HEK293 (cell line): ENCODE data around the gene PLD3.

Source experiments
- CTCF ChIA-PET: fragments of 350-600 bp; formaldehyde crosslinking; extraction: SDS; loops from one replicate; lab custom pipeline; 2021; ENCODE audit warnings: antibody characterized with exemption; lab: Yijun Ruan, JAX
- POLR2A ChIA-PET: fragments of 300-600 bp; formaldehyde crosslinking; extraction: SDS; loops from one replicate; lab custom pipeline; 2020; ENCODE audit warnings: antibody characterized with exemption, inconsistent platforms; lab: Yijun Ruan, JAX
- H3K27ac ChIP-seq: fragments of 200-500 bp; sonication (Bioruptor generic); 2 replicates; pipeline ENCODE4 v1.5.1; 2014; ENCODE audit warnings: low read depth, low read length, control low read depth, inconsistent platforms; ENCODE audit errors: extremely low read depth
- H3K36me3 ChIP-seq, 2 experiments: fragments of 200-500 bp in 1 of 2; sonication (Bioruptor generic) in 1 of 2; 1 replicate in 1 of 2; 2 replicates in 1 of 2; pipeline ENCODE4 v1.5.1; 2014 to 2017; ENCODE audit warnings: inconsistent platforms in 2 of 2, low read length in 2 of 2; ENCODE audit not compliant: control insufficient read depth in 2 of 2, insufficient read depth in 1 of 2
- H3K4me1 ChIP-seq: fragments of 200-500 bp; sonication (Bioruptor generic); 2 replicates; pipeline ENCODE4 v1.5.1; 2014; ENCODE audit warnings: mild to moderate bottlenecking, low read length, inconsistent platforms; ENCODE audit not compliant: control insufficient read depth, insufficient read depth
- H3K4me3 ChIP-seq: 2 replicates; pipeline ENCODE4 v1.5.1; 2011; ENCODE audit warnings: low read depth, mild to moderate bottlenecking, control low read depth, low read length, moderate library complexity
- H3K9me3 ChIP-seq: fragments of 200-500 bp; sonication (Bioruptor generic); 2 replicates; pipeline ENCODE4 v1.5.1; 2014; ENCODE audit warnings: low read depth, low read length, inconsistent platforms; ENCODE audit not compliant: control insufficient read depth, insufficient read depth
- AEBP2 ChIP-seq: fragments of 450-650 bp; formaldehyde crosslinking; IDR thresholded peaks from 2 replicates; pipeline ENCODE4 v1.5.1; 2016; ENCODE audit warnings: missing biosample characterization, missing genetic modification characterization, borderline replicate concordance
- GLIS2 ChIP-seq: fragments of 450-650 bp; formaldehyde crosslinking; IDR thresholded peaks from 2 replicates; pipeline ENCODE4 v1.5.1; 2016; ENCODE audit warnings: missing biosample characterization, missing genetic modification characterization
- MYNN ChIP-seq: fragments of 450-650 bp; formaldehyde crosslinking; IDR thresholded peaks from 2 replicates; pipeline ENCODE4 v1.5.1; 2016; ENCODE audit warnings: missing biosample characterization, missing genetic modification characterization, borderline replicate concordance
- PBX3 ChIP-seq: sonication (generic); formaldehyde crosslinking; IDR thresholded peaks from 2 replicates; pipeline ENCODE4 v1.8.1; 2022; ENCODE audit warnings: mild to moderate bottlenecking, moderate library complexity, missing genetic modification reagents
- PRDM1 ChIP-seq: fragments of 450-650 bp; formaldehyde crosslinking; IDR thresholded peaks from 2 replicates; pipeline ENCODE4; 2016; ENCODE audit warnings: missing biosample characterization, missing genetic modification characterization
- SCRT1 ChIP-seq: fragments of 450-650 bp; formaldehyde crosslinking; IDR thresholded peaks from 2 replicates; pipeline ENCODE4 v1.5.1; 2016; ENCODE audit warnings: missing biosample characterization, missing genetic modification characterization, borderline replicate concordance
- SETDB1 ChIP-seq: IDR thresholded peaks from one replicate; pipeline ENCODE4 v1.6.1; 2017; ENCODE audit warnings: mild to moderate bottlenecking, low read length, moderate library complexity, mixed read lengths; ENCODE audit not compliant: insufficient read length
- SP2 ChIP-seq: fragments of 450-650 bp; formaldehyde crosslinking; IDR thresholded peaks from 2 replicates; pipeline ENCODE4 v1.5.1; 2016; ENCODE audit warnings: missing biosample characterization, missing genetic modification characterization
- YY2 ChIP-seq: fragments of 450-650 bp; formaldehyde crosslinking; IDR thresholded peaks from 2 replicates; pipeline ENCODE4 v1.5.1; 2016; ENCODE audit warnings: missing biosample characterization, missing genetic modification characterization
- ZBTB26 ChIP-seq: fragments of 450-650 bp; formaldehyde crosslinking; optimal IDR thresholded peaks from 2 replicates; pipeline ENCODE3; 2016; ENCODE audit warnings: missing biosample characterization, mild to moderate bottlenecking, missing genetic modification characterization
- ZIC2 ChIP-seq: fragments of 450-650 bp; formaldehyde crosslinking; IDR thresholded peaks from 2 replicates; pipeline ENCODE4 v1.5.1; 2016; ENCODE audit warnings: missing biosample characterization, missing genetic modification characterization
- ZNF114 ChIP-seq: fragments of 450-650 bp; formaldehyde crosslinking; IDR thresholded peaks from 2 replicates; pipeline ENCODE4 v1.5.0; 2017; ENCODE audit warnings: missing biosample characterization, missing genetic modification characterization
- ZNF138 ChIP-seq: fragments of 450-650 bp; formaldehyde crosslinking; IDR thresholded peaks from 2 replicates; pipeline ENCODE4 v1.5.1; 2016; ENCODE audit warnings: missing biosample characterization, missing genetic modification characterization, borderline replicate concordance
- ZNF148 ChIP-seq: fragments of 450-650 bp; formaldehyde crosslinking; IDR thresholded peaks from 2 replicates; pipeline ENCODE4 v1.5.0; 2017; ENCODE audit warnings: missing biosample characterization, missing genetic modification characterization, borderline replicate concordance
- ZNF18 ChIP-seq: fragments of 450-650 bp; formaldehyde crosslinking; IDR thresholded peaks from 2 replicates; pipeline ENCODE4 v1.5.1; 2016; ENCODE audit warnings: missing biosample characterization, missing genetic modification characterization
- ZNF202 ChIP-seq: fragments of 450-650 bp; formaldehyde crosslinking; IDR thresholded peaks from 2 replicates; pipeline ENCODE4 v1.5.1; 2016; ENCODE audit warnings: missing biosample characterization, missing genetic modification characterization, borderline replicate concordance
- ZNF223 ChIP-seq: fragments of 450-650 bp; formaldehyde crosslinking; IDR thresholded peaks from 2 replicates; pipeline ENCODE4 v1.5.1; 2016; ENCODE audit warnings: missing biosample characterization, missing genetic modification characterization
- ZNF239 ChIP-seq: fragments of 450-650 bp; formaldehyde crosslinking; IDR thresholded peaks from 2 replicates; pipeline ENCODE4 v1.5.1; 2016; ENCODE audit warnings: missing biosample characterization, missing genetic modification characterization
- ZNF335 ChIP-seq: fragments of 450-650 bp; formaldehyde crosslinking; conservative IDR thresholded peaks from 2 replicates; pipeline ENCODE4 v1.5.1; 2016; ENCODE audit warnings: missing biosample characterization, missing genetic modification characterization
- ZNF366 ChIP-seq: fragments of 450-650 bp; formaldehyde crosslinking; conservative IDR thresholded peaks from 2 replicates; pipeline ENCODE4 v1.5.1; 2016; ENCODE audit warnings: missing biosample characterization, missing genetic modification characterization
- ZNF433 ChIP-seq: fragments of 450-650 bp; formaldehyde crosslinking; IDR thresholded peaks from 2 replicates; pipeline ENCODE4 v1.5.1; 2016; ENCODE audit warnings: missing biosample characterization, missing genetic modification characterization, low read depth
- ZNF513 ChIP-seq: fragments of 450-650 bp; IDR thresholded peaks from 2 replicates; pipeline ENCODE4 v1.5.1; 2018; ENCODE audit warnings: missing biosample characterization, missing genetic modification characterization
- ZNF529 ChIP-seq: fragments of 450-650 bp; formaldehyde crosslinking; IDR thresholded peaks from 2 replicates; pipeline ENCODE4 v1.5.1; 2017; ENCODE audit warnings: missing genetic modification characterization, missing biosample characterization; ENCODE audit not compliant: insufficient replicate concordance
- ZNF629 ChIP-seq: fragments of 450-650 bp; formaldehyde crosslinking; IDR thresholded peaks from 2 replicates; pipeline ENCODE4 v1.5.1; 2017; ENCODE audit warnings: missing biosample characterization, missing genetic modification characterization
- ZNF670 ChIP-seq: fragments of 450-650 bp; formaldehyde crosslinking; IDR thresholded peaks from 2 replicates; pipeline ENCODE4 v1.5.1; 2016; ENCODE audit warnings: missing biosample characterization, missing genetic modification characterization, low read depth
- ZSCAN4 ChIP-seq: fragments of 450-650 bp; formaldehyde crosslinking; IDR thresholded peaks from 2 replicates; pipeline ENCODE4 v1.5.1; 2017; ENCODE audit warnings: missing biosample characterization, missing genetic modification characterization

The PLD3 gene

GRCh38 chr19:40416918-40417642, 68.6 kb downstream of the PLD3 start:
- Histone ChIP-seq H3K9me3 (no peaks in the 10 kb centered on the region), H3K27ac (peak overlapping the region; percentile 30; the same call in 1 of the 2 replicates), H3K36me3 (peaks cover 0 to 4% of the 10 kb centered on the region in 2 experiments; a peak in 2 of 3 replicates), H3K4me3 (no peak overlapping the region), H3K4me1 (peaks cover 14% of the 10 kb centered on the region)
- ChIA-PET POLR2A (interaction anchor here (0.6 to 5.5 kb wide), 6 partner anchors 9 to 389 kb away, joined by 3 to 38 read pairs (median 4); partner anchors contain the start of gene SERTAD1), CTCF (interaction anchor here (0.7 to 1.8 kb wide), 6 partner anchors 9 to 113 kb away, joined by 3 to 5 read pairs (median 4); partner anchors contain the start of genes BLVRB, SERTAD1 and SERTAD3)
- TF ChIP-seq ZNF366 (tag by site-specific recombination) (peak; percentile 92), ZNF335 (tag by site-specific recombination) (no peak), ZNF239 (no peak), ZNF513 (tag by site-specific recombination) (no peak), ZNF670 (tag by site-specific recombination) (no peak), ZNF18 (tag by site-specific recombination) (no peak), ZNF223 (tag by site-specific recombination) (0 out of 2 replicates have a peak, but pooled peaks have one; percentile 9), SETDB1 (no peak), YY2 (no peak), PBX3 (no peak), ZBTB26 (tag by site-specific recombination) (peak; percentile 16), AEBP2 (tag by site-specific recombination) (no peak), SCRT1 (tag by site-specific recombination) (no peak), ZNF138 (tag by site-specific recombination) (no peak), ZNF433 (no peak), ZSCAN4 (tag by site-specific recombination) (no peak), PRDM1 (peak; percentile 79), ZIC2 (peak; percentile 69), ZNF529 (no peak), ZNF148 (tag by site-specific recombination) (peak; percentile 9; the same call in 1 of the 2 replicates), GLIS2 (peak; percentile 52), ZNF114 (tag by site-specific recombination) (no peak), SP2 (tag by site-specific recombination) (peak; percentile 56), MYNN (tag by site-specific recombination) (no peak), ZNF202 (tag by site-specific recombination) (no peak), ZNF629 (tag by site-specific recombination) (no peak)
